RWPE2 (cell line): ENCODE results near the gene NEDD1.
A peak's percentile ranks its signal among the peaks of the same experiment; 100 is the strongest.

Experiments
- ATAC-seq: fragments of 200-7000 bp; cut with Tn5 transposase; 3 replicates; pipeline ENCODE4 v1.9.1; 2021; ENCODE audit warnings: low read depth
- DNase-seq: peaks from one replicate; pipeline ENCODE4 v3.0.0-alpha.2; 2020; ENCODE audit warnings: low spot score
- H3K27ac ChIP-seq: fragments of 450-650 bp; 2 replicates; pipeline ENCODE4 v1.5.1; 2017; ENCODE audit warnings: mild to moderate bottlenecking; ENCODE audit not compliant: poor library complexity, severe bottlenecking
- H3K27me3 ChIP-seq: fragments of 250-450 bp; sonication (Bioruptor Pico); 2 replicates; pipeline ENCODE4 v1.5.1; 2021; ENCODE audit warnings: mild to moderate bottlenecking, moderate library complexity; ENCODE audit not compliant: insufficient read depth, poor library complexity, severe bottlenecking
- H3K36me3 ChIP-seq: fragments of 250-450 bp; sonication (Bioruptor Pico); 2 replicates; pipeline ENCODE4 v1.5.1; 2020; ENCODE audit warnings: low read depth, mild to moderate bottlenecking, moderate library complexity
- H3K4me1 ChIP-seq: fragments of 250-450 bp; sonication (Bioruptor Pico); 2 replicates; pipeline ENCODE4 v1.5.1; 2021; ENCODE audit warnings: mild to moderate bottlenecking, moderate library complexity; ENCODE audit not compliant: insufficient read depth, poor library complexity, severe bottlenecking
- H3K4me3 ChIP-seq: fragments of 250-450 bp; sonication (Bioruptor Pico); 2 replicates; pipeline ENCODE4 v1.5.1; 2021; ENCODE audit warnings: mild to moderate bottlenecking, moderate library complexity; ENCODE audit not compliant: severe bottlenecking
- H3K9me3 ChIP-seq: fragments of 250-450 bp; sonication (Bioruptor Pico); 2 replicates; pipeline ENCODE4 v1.5.1; 2021; ENCODE audit warnings: mild to moderate bottlenecking, moderate library complexity; ENCODE audit not compliant: severe bottlenecking
- CTCF ChIP-seq: fragments of 450-650 bp; IDR thresholded peaks from one replicate; pipeline ENCODE4 v1.5.1; 2017; ENCODE audit warnings: mild to moderate bottlenecking, moderate library complexity; ENCODE audit not compliant: poor library complexity, severe bottlenecking

Gene NEDD1

GRCh38 chr12:96883571-96883970 is 23.5 kb upstream of the NEDD1 start:
- Histone ChIP-seq H3K27ac (no peak overlapping the region), H3K9me3 (no peaks in the 10 kb centered on the region), H3K36me3 (no peaks in the 10 kb centered on the region), H3K4me1 (no peaks in the 10 kb centered on the region), H3K4me3 (no peak overlapping the region), H3K27me3 (no peaks in the 10 kb centered on the region)
- no peak for TF ChIP-seq CTCF
- no peak for ATAC-seq
- DNase-seq, result no peak

GRCh38 chr12:96886998-96887677 is 19.9 kb upstream of the NEDD1 start:
- no peaks in the 10 kb centered on the region for H3K36me3 ChIP-seq
- DNase-seq, result no peak
- H3K4me1 ChIP-seq, result peaks cover 26% of the 10 kb centered on the region
- ATAC-seq, result no peak
- no peaks in the 10 kb centered on the region for H3K27me3 ChIP-seq
- H3K4me3 ChIP-seq, result no peak overlapping the region
- no peak for TF ChIP-seq CTCF
- no peak overlapping the region for H3K27ac ChIP-seq
- no peaks in the 10 kb centered on the region for H3K9me3 ChIP-seq

GRCh38 chr12:96889273-96889933 is 17.7 kb upstream of the NEDD1 start:
- TF ChIP-seq CTCF, result no peak
- Histone ChIP-seq H3K4me1 (peaks cover 28% of the 10 kb centered on the region), H3K27ac (peak overlapping the region; percentile 85), H3K27me3 (no peaks in the 10 kb centered on the region), H3K36me3 (no peaks in the 10 kb centered on the region), H3K9me3 (no peaks in the 10 kb centered on the region), H3K4me3 (no peak overlapping the region)
- peak; percentile 99 for ATAC-seq
- DNase-seq, result no peak

GRCh38 chr12:96890331-96890730 is 16.7 kb upstream of the NEDD1 start:
- H3K4me3 ChIP-seq, result no peak overlapping the region
- no peaks in the 10 kb centered on the region for H3K27me3 ChIP-seq
- ATAC-seq, result no peak
- no peak for TF ChIP-seq CTCF
- H3K27ac ChIP-seq, result peak overlapping the region; percentile 85
- H3K36me3 ChIP-seq, result no peaks in the 10 kb centered on the region
- no peaks in the 10 kb centered on the region for H3K9me3 ChIP-seq
- DNase-seq, result no peak
- peaks cover 28% of the 10 kb centered on the region for H3K4me1 ChIP-seq

- ATAC-seq, result peak; percentile 6; the same call in 1 of the 3 replicates
- H3K9me3 ChIP-seq, result no peaks in the 10 kb centered on the region
- peaks cover 28% of the 10 kb centered on the region for H3K4me1 ChIP-seq
- DNase-seq, result no peak
- no peak for TF ChIP-seq CTCF
- H3K36me3 ChIP-seq, result no peaks in the 10 kb centered on the region
- H3K27me3 ChIP-seq, result no peaks in the 10 kb centered on the region
- no peak overlapping the region for H3K4me3 ChIP-seq
- H3K27ac ChIP-seq, result peak overlapping the region; percentile 49
Observed at GRCh38 chr12:96892104-96892503, 15.0 kb upstream of the NEDD1 start.
